ENCODE data around the gene VASN.

Gene VASN

DNA sequence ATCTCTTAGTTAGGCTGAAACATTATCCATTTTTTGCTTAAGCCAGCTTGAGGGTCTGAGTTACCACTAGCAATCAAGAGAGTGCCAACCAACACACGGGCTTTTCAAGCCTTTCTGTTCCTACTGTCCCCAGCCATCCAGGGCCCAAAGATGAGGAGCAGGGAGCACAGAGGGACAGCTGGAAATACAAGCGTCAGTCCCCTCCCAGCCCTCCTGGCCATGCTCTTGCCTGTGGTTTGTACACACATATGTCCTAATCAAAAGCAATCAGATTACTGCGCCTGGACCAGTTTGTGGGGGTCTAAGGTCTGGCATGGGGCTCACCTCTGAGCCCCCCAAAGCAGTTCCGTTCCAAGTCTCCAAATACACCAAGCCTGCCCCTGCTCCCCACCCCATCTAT lies 41.2 kb downstream of the VASN start:
- TF ChIP-seq, protein P1, sequence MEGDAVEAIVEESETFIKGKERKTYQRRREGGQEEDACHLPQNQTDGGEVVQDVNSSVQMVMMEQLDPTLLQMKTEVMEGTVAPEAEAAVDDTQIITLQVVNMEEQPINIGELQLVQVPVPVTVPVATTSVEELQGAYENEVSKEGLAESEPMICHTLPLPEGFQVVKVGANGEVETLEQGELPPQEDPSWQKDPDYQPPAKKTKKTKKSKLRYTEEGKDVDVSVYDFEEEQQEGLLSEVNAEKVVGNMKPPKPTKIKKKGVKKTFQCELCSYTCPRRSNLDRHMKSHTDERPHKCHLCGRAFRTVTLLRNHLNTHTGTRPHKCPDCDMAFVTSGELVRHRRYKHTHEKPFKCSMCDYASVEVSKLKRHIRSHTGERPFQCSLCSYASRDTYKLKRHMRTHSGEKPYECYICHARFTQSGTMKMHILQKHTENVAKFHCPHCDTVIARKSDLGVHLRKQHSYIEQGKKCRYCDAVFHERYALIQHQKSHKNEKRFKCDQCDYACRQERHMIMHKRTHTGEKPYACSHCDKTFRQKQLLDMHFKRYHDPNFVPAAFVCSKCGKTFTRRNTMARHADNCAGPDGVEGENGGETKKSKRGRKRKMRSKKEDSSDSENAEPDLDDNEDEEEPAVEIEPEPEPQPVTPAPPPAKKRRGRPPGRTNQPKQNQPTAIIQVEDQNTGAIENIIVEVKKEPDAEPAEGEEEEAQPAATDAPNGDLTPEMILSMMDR (IDR thresholded peaks at IDR 0.05; ENCODE audit: low read depth, low read length, missing control alignments): no peak
- no peak for DNase-seq (ENCODE audit: extremely low read depth, low read depth)
- H3K4me3 ChIP-seq (replicated peaks; ENCODE audit: low read depth, low read length): no peak overlapping the region

DNA sequence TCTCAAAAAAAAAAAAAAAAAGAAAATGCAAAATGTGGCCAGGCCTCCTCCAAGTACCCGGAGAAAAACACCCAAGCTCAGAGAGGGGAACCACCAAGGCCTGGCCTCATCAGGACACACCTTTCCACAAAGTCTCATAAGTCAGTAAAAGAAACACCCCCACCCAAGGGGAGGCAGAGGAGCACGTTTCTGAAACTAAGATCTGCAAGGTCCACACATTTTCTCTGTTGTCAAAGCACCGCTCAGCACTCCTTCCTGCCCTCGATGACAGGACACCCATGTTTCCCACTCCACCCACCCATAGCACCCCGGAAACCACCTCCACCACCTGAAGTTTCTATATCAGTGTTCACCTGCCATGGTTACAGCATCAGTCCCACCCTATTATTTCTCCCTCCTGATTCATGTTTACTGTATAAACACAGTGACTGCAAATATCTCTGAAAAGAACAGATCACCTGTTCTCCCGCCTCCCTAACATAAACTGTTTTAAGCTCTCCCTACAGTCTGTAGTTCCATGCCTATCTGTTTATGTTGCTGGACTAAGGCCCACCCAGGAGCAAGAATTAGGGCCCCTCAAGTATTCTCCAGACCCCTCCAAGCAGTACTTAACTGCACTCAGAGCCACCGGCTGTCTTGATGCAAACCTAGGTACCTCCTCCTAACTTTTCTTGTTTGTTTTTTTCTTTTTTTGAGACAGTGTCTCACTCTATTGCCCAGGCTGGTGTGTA lies 42.7 kb downstream of the VASN start:
- TF ChIP-seq, protein P1 (IDR thresholded peaks at IDR 0.05; ENCODE audit: low read depth, low read length, missing control alignments): no peak
- no peak for DNase-seq (ENCODE audit: extremely low read depth, low read depth)
- no peak overlapping the region for H3K4me3 ChIP-seq (replicated peaks; ENCODE audit: low read depth, low read length)

DNA sequence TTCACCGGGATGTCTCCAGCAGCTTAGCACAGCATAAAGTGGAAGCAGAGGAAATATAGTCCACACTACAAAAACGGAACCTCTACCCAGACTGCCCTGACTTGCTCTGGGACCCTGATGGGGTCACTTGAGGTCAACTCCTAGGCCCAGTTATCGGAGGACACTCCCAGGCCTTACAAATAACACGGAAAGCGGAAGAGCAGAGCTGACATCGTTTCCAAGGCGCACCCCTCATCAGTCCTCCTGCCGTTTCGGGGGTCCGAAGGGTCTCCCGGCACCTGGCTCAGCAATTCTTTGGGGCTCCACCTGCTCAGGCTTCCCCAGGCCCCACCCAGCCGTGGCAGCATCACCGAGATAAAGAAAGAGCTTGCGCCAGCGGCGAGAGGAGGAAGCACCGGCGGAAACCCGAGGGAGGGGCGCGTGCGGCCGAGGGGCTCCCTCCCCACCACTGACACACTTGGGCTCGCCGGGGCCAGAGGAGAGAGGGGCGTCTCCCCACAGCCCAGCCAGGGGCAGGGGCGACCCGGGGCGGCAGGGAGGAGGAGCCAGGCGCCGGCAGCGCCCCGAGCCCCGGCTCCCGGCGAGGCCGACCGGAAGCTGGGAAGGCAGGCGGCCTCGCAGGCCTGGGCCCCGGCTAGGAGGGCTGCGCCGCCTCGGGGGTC lies 44.0 kb downstream of the VASN start:
- no peak for DNase-seq (ENCODE audit: extremely low read depth, low read depth)
- TF ChIP-seq, protein P1 (IDR thresholded peaks at IDR 0.05; ENCODE audit: low read depth, low read length, missing control alignments): no peak
- H3K4me3 ChIP-seq (replicated peaks; ENCODE audit: low read depth, low read length): peak overlapping the region; percentile 76

DNA sequence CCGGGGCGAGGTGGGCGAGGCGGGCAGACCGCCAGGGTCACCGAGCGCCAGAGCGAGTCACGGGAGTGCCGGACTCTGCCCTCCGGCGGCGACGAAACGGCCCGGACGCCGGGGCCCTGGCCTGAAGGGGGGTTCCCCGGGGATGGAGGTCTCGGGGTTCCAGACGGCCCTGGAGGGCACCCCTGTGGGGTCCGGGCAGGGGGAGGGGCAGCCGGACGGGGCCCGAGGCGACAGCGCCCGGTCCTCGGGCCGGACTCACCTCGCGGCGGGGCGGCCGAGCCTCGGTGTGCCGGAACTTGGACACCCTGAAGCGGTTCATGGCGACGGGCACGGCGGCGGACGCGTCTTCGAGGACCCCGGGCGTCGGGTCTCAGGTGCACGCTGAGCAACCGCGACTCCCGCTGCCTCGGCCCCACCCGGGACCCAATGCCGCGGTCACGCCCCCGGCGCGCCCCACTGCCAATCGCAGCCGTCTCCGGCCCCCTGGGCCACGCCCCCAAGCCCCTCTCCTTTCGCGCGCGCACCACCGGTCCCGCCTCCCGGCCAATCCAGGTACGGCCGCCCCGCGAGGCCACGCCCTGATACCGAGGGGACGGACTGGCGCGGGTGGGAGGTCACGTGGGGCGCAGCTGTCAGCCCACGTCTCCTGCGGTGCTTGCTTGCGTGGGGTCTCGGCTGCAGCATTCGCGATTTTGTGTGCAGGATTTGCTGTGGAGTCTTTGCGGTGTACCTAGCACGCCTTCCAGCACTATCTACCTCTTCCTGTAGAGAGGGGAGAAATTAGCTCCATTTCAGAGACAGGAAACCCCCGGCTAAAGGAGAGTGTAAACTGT lies 44.8 kb downstream of the VASN start, which contains the start of gene CORO7:
TSS of gene CORO7 (minus strand) at position 397 of the 833 bp plus-strand sequence. CDS start at position 319, 78 bp downstream.
- TF ChIP-seq, protein P1 (IDR thresholded peaks at IDR 0.05; ENCODE audit: low read depth, low read length, missing control alignments): no peak
- DNase-seq (ENCODE audit: extremely low read depth, low read depth): no peak
- peak within 1 kb of the TSS; percentile 76 for H3K4me3 ChIP-seq (replicated peaks; ENCODE audit: low read depth, low read length)

DNA sequence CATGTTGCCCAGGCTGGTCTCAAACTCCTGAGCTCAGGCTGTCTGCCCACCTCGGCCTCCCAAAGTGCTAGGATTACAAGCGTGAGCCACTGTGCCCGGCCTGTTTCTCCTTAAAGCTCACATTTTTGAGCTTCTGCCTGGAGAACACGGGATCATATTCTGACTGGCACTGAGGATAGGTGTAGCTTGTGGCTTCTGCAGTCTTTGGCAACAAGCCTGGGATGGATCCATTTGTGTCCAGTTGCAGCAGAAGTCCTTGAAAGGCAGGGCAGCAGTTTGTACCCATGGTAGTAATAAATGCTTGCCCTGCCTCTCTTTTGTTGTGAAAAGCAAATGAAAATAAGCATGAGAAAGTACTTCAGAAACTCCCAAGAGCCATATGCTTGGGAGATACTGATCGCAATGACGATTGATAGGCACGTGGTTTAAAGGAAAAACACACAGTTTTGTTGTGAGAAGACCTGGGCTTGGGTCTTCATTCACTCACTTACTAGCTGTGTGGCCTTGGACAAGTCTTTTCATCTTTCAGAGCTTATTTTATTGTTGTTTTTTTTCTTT lies 47.8 kb downstream of the VASN start:
- H3K4me3 ChIP-seq (replicated peaks; ENCODE audit: low read depth, low read length): no peak overlapping the region
- TF ChIP-seq, protein P1 (IDR thresholded peaks at IDR 0.05; ENCODE audit: low read depth, low read length, missing control alignments): no peak
- no peak for DNase-seq (ENCODE audit: extremely low read depth, low read depth)

- DNase-seq (ENCODE audit: extremely low read depth, low read depth): no peak
- TF ChIP-seq, protein P1 (IDR thresholded peaks at IDR 0.05; ENCODE audit: low read depth, low read length, missing control alignments): no peak
- no peak overlapping the region for H3K4me3 ChIP-seq (replicated peaks; ENCODE audit: low read depth, low read length)
These were observed 49.0 kb downstream of the VASN start for GRCh38 chr16:4420505-4421105.

All from HFF-Myc (cell line).